ENCODE data around the gene PLD1. TPM values are rescaled to one million over a fixed set of nuclear protein-coding genes. Genes with fewer than 3 reads are reported as not detected.

Gene PLD1
- total and polyA plus RNA-seq, 2 of the 8 experiments (the other 6 are each of a cell fraction or from before 2014, with no cell fraction given), result 1.2 to 2.6 TPM

DNA sequence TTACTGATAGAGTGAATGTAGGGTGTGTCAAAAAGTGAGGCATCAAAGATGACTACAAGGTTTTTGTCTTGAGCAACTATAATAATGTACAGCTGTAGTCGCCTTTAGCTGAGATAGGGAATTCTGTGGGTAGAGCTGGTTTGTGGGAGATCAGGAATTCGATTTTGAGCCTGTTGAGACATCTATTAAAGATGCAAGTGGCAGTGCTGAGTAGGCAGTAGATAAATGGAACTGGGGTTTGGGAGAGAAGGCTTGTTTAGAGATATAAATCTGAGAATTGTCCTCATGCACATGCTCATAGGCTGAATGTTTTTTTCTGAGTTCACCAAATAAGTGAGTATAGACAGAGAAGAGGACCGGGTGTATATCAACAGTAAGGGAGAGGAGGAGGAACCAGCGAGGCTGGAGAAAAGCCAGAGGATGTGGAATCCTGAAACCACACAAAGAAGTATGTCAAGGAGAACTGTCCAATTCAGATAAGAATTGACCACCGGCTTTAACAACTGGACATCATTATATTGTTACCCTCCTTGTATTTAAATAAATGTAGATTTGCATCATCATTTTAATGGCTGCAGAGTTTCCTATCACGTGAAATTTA, 204.0 kb downstream of the PLD1 start:
- Histone ChIP-seq H3K4me1 (replicated peaks in 1 of 4; ENCODE audit: control insufficient read depth in 3 of 4, insufficient read depth in 4 of 4, low read length in 3 of 4) (no peaks in the 10 kb centered on the region), H3K4ac (replicated peaks; ENCODE audit: insufficient read length, low read depth, low read length) (no peak overlapping the region), H3K23ac (ENCODE audit: insufficient read length) (no peak overlapping the region), H3K4me3 (ENCODE audit: extremely low read depth in 1 of 4, insufficient read depth in 2 of 4, low read depth in 3 of 4, low read length in 4 of 4) (no peak overlapping the region), H3K27me3 (replicated peaks in 1 of 4; ENCODE audit: control insufficient read depth in 3 of 4, extremely low read depth in 1 of 4, insufficient read depth in 3 of 4, low read length in 3 of 4) (no peaks in the 10 kb centered on the region), H2BK20ac (ENCODE audit: low read length) (no peak overlapping the region), H3K18ac (ENCODE audit: extremely low read depth, low read length) (no peak overlapping the region), H3K27ac (ENCODE audit: low read depth, low read length) (no peak overlapping the region), H2BK15ac (ENCODE audit: low read length) (no peak overlapping the region), H4K20me1 (replicated peaks in 1 of 2; ENCODE audit: control insufficient read depth in 1 of 2, insufficient read depth in 2 of 2, low read length in 2 of 2) (no peaks in the 10 kb centered on the region), H3K36me3 (ENCODE audit: control insufficient read depth in 2 of 4, insufficient read depth in 4 of 4, low read length in 3 of 4) (no peaks in the 10 kb centered on the region), H3K79me2 (ENCODE audit: control insufficient read depth in 1 of 2, insufficient read depth in 2 of 2, low read length in 2 of 2) (no peaks in the 10 kb centered on the region), H3K9me3 (ENCODE audit: insufficient read depth in 2 of 2, low read depth in 1 of 2, low read length in 1 of 2) (no peaks in the 10 kb centered on the region), H2AK5ac (ENCODE audit: low read depth, low read length) (no peak overlapping the region), H4K8ac (ENCODE audit: extremely low read depth, insufficient read depth, low read length) (no peak overlapping the region), H2BK5ac (ENCODE audit: low read depth, low read length) (no peak overlapping the region), H2AFZ (ENCODE audit: low read length) (no peak overlapping the region), H3K14ac (ENCODE audit: insufficient read length) (no peak overlapping the region), H3K56ac (replicated peaks; ENCODE audit: insufficient read length, low read depth, low read length) (no peak overlapping the region), H3K9ac (replicated peaks in 1 of 4; ENCODE audit: extremely low read depth in 1 of 4, low read depth in 3 of 4, low read length in 3 of 4) (no peak overlapping the region), H2BK120ac (replicated peaks; ENCODE audit: low read depth, low read length) (no peak overlapping the region), H3K23me2 (ENCODE audit: low read depth, low read length) (no peaks in the 10 kb centered on the region), H4K5ac (ENCODE audit: insufficient read length, low read depth, low read length) (no peak overlapping the region), H4K91ac (replicated peaks; ENCODE audit: insufficient read length, low read length) (no peak overlapping the region), H2BK12ac (ENCODE audit: low read depth, low read length) (no peak overlapping the region), H3K79me1 (ENCODE audit: low read depth, low read length) (no peaks in the 10 kb centered on the region), H3K4me2 (ENCODE audit: insufficient read depth in 1 of 2, low read depth in 2 of 2, low read length in 2 of 2) (no peak overlapping the region)
- POLR2A ChIA-PET (ENCODE audit: partially characterized antibody), result interaction anchor here (0.6 kb wide), 1 partner anchor 40 kb away, joined by 3 read pairs; no protein-coding TSS in a partner anchor
- TF ChIP-seq MAFK (IDR thresholded peaks at IDR 0.05; ENCODE audit: low read depth, low read length) (no peak), SP2 (IDR thresholded peaks at IDR 0.05; ENCODE audit: low read length) (no peak), GTF2F1 (IDR thresholded peaks at IDR 0.05; ENCODE audit: borderline replicate concordance, low read depth, low read length) (no peak), SRF (IDR thresholded peaks at IDR 0.05; ENCODE audit: low read depth, low read length) (no peak), RFX5 (IDR thresholded peaks at IDR 0.05; ENCODE audit: borderline replicate concordance, low read depth, low read length) (no peak), RXRA (IDR thresholded peaks at IDR 0.05; ENCODE audit: insufficient read depth, low read depth, low read length) (no peak), RNF2 (IDR thresholded peaks at IDR 0.05; ENCODE audit: borderline replicate concordance, low read depth, low read length, missing control alignments, poor library complexity, severe bottlenecking) (no peak)
- 79% methylated on average over 6 of the region's 6 CpGs; no CpG with 5 or more reads in 1 of the 2 experiments for WGBS, 2 experiments (ENCODE audit: extremely low coverage in 1 of 2, insufficient coverage in 1 of 2, insufficient read length in 1 of 2, insufficient replicate concordance in 2 of 2, low coverage in 1 of 2, low lambda C conversion rate in 2 of 2, missing lambda C conversion rate in 1 of 2)
- FAIRE-seq (no peak), DNase-seq (ENCODE audit: low read depth in 1 of 2, low spot score in 2 of 2) (no peak)
- CTCF ChIA-PET (ENCODE audit: partially characterized antibody), result interaction anchor here (2.3 kb wide), 1 partner anchor 8 kb away, joined by 16 read pairs; no protein-coding TSS in a partner anchor

Measured in H1 (cell line).